ENCODE results near the gene INPPL1. TPM values are rescaled to one million over a fixed set of nuclear protein-coding genes. Genes with fewer than 3 reads are reported as not detected.
A peak's percentile ranks its signal among the peaks of the same experiment; 100 is the strongest.

Gene INPPL1
- total and polyA plus RNA-seq, 10 of the 15 experiments (the other 5 are each of a cell fraction or from before 2014, with no cell fraction given) = 0.47 to 116 (median 43.4) TPM

GRCh38 chr11:72239849-72240460 is 15.4 kb downstream of the INPPL1 start (continued):
- peak; percentile 99 for TF ChIP-seq SUZ12 (IDR thresholded peaks at IDR 0.05; ENCODE audit: unreplicated experiment)
- TF ChIP-seq GATAD2B (conservative IDR thresholded peaks at IDR 0.05; ENCODE audit: low read depth) = 0 out of 2 replicates have a peak, but pooled peaks have one; percentile 32
- TF ChIP-seq HDAC2 (IDR thresholded peaks at IDR 0.05) = no peak
- TF ChIP-seq, protein P1, sequence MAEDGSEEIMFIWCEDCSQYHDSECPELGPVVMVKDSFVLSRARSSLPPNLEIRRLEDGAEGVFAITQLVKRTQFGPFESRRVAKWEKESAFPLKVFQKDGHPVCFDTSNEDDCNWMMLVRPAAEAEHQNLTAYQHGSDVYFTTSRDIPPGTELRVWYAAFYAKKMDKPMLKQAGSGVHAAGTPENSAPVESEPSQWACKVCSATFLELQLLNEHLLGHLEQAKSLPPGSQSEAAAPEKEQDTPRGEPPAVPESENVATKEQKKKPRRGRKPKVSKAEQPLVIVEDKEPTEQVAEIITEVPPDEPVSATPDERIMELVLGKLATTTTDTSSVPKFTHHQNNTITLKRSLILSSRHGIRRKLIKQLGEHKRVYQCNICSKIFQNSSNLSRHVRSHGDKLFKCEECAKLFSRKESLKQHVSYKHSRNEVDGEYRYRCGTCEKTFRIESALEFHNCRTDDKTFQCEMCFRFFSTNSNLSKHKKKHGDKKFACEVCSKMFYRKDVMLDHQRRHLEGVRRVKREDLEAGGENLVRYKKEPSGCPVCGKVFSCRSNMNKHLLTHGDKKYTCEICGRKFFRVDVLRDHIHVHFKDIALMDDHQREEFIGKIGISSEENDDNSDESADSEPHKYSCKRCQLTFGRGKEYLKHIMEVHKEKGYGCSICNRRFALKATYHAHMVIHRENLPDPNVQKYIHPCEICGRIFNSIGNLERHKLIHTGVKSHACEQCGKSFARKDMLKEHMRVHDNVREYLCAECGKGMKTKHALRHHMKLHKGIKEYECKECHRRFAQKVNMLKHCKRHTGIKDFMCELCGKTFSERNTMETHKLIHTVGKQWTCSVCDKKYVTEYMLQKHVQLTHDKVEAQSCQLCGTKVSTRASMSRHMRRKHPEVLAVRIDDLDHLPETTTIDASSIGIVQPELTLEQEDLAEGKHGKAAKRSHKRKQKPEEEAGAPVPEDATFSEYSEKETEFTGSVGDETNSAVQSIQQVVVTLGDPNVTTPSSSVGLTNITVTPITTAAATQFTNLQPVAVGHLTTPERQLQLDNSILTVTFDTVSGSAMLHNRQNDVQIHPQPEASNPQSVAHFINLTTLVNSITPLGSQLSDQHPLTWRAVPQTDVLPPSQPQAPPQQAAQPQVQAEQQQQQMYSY (CRISPR knock-in tag; IDR thresholded peaks at IDR 0.05) = no peak
- no peak for TF ChIP-seq RAD21 (IDR thresholded peaks at IDR 0.05; ENCODE audit: insufficient read depth, low read depth, low read length)
- no peak for TF ChIP-seq RAD51 (IDR thresholded peaks at IDR 0.05)
- TF ChIP-seq CEBPZ (IDR thresholded peaks at IDR 0.05; ENCODE audit: low read depth, low read length) = no peak
- TF ChIP-seq BACH1 (IDR thresholded peaks at IDR 0.05; ENCODE audit: borderline replicate concordance) = peak; percentile 9; the same call in 1 of the 2 replicates
- no peak for TF ChIP-seq PML (IDR thresholded peaks at IDR 0.05; ENCODE audit: low read length)
- no peak for TF ChIP-seq ZBTB4 (CRISPR knock-in tag; IDR thresholded peaks at IDR 0.05)
- no peak for TF ChIP-seq RBBP5 (conservative IDR thresholded peaks at IDR 0.05)
- TF ChIP-seq CBFB (IDR thresholded peaks at IDR 0.05; ENCODE audit: low read depth) = no peak
- TF ChIP-seq ZSCAN29 (IDR thresholded peaks at IDR 0.05) = no peak
- TF ChIP-seq CHD4 (IDR thresholded peaks at IDR 0.05) = no peak
- TF ChIP-seq IRF3 (IDR thresholded peaks at IDR 0.05) = no peak
- TF ChIP-seq SKIL (IDR thresholded peaks at IDR 0.05; ENCODE audit: low read depth, poor library complexity, severe bottlenecking) = no peak
- TF ChIP-seq TARDBP (IDR thresholded peaks at IDR 0.05; ENCODE audit: borderline replicate concordance) = no peak
